GM21723 (cell line): ENCODE data around the gene COL15A1.

ENCODE experiments used
- ATAC-seq: cut with Tn5 transposase; IDR thresholded peaks from one replicate; pipeline ENCODE4 v1.9.1; 2021; ENCODE audit warnings: mild to moderate bottlenecking, moderate library complexity; ENCODE audit not compliant: unreplicated experiment

The COL15A1 gene

DNA sequence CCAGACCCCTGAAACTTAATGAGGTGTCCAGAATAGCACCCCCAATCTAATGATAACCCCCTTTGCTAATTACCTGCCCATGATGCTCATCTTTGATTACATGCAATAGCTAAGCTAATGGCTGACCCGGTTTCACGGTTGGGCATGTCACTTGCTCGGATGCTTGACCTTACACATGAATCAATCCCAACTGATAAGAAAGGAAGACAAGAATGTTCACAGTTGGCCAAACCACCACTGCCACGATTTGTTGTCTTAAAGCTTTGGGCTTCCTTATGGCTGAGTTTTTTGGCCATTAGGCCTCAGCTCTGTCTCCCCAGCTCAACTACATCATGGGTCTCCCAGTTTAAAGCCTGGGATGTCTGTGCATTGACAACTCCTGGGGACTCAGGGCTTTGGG lies 108.1 kb downstream of the COL15A1 start:
- ATAC-seq = no peak

DNA sequence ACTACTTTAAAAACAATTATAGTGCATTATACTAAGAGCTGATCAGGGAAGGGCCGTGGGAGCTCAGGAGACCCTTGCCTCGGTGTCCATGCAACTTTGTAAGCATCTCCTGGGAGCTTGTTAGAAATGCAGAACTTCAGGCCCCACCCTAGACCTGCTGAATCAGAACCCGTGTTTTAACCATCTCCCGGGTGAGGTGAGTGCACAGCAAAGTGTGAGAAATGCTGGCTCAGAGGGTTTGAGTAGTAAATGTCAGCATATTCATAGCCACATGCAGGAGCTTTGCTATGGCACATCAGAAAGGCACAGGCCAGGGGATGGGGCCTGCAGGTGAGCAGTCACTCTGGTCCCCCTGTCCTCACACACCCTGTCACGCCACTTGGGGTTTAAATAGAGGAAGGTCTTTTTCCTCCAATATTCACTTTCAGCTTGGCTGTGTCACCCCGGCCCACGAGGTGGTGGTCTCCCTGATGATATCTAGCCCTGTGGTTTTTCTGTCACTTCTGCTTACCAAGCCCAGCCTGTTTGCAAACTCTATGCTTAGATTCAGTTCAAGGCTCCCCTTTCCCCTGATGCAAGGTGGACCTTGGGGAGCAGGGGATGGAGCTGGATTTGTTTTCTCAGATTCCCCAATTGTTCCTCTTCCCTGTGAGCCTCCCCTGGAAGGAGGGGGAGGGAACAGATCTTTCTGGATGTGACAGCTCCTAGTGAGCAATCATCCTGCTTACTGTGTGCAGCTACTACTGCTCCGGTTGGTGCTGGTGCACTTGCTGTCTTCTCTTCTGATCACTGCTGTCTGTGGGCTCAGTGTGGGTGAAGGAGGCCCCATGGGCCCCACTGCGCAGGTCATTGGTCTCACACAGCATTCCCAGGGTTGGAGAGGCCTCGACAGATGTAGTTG lies 109.4 kb downstream of the COL15A1 start:
- ATAC-seq = no peak

DNA sequence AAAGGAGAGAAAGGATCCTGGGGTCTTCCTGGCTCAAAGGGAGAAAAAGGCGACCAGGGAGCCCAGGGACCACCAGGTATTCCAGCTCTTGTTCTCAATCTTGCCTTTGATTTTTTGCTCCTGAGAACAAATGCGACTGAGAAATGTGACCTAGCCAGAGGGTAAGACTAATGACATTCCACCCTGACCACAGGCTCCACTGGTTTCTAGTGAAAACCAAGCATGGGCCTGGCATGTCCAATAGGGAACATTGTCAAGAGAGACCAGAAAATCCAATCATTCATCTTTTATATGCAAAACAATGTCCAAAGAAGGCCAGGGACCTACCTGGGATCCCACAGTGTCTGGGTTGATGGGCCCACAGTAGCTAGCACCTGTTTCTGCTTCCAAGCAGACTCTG lies 110.9 kb downstream of the COL15A1 start:
- no peak for ATAC-seq

DNA sequence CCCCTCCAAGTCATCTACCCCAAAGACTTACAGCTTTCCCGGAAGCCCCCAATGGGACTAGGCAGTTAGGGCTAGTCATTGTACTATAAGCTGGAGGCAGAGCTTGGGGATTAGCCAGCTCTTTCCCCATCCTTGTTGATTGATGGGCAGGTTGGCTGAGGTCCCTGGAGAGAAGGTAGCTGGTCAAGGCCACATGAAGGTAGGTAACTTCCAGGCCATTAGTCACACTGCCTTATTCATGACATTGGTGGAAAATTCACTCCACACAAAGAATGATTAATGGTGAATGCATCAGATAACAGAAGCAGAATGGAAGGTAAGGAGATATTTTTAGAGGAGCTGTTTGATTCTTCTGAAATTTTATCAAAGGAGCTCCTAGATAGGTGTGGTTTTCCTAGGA lies 111.7 kb downstream of the COL15A1 start:
- no peak for ATAC-seq

DNA sequence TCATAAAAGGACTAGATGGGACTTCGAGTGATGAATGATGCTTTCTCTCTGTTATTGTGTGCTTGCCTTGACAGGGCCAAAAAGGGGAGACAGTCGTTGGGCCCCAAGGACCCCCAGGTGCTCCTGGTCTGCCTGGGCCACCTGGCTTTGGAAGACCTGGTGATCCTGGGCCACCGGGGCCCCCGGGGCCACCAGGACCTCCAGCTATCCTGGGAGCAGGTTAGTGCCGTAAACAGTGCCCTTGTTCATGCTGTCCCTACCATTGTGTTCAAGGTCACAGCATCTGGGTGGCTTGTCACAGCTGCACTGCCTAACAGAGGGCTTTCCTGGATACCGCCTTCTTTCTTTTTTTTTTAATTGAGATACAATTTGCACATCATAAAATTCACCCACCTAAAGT lies 112.5 kb downstream of the COL15A1 start:
- ATAC-seq = no peak

DNA sequence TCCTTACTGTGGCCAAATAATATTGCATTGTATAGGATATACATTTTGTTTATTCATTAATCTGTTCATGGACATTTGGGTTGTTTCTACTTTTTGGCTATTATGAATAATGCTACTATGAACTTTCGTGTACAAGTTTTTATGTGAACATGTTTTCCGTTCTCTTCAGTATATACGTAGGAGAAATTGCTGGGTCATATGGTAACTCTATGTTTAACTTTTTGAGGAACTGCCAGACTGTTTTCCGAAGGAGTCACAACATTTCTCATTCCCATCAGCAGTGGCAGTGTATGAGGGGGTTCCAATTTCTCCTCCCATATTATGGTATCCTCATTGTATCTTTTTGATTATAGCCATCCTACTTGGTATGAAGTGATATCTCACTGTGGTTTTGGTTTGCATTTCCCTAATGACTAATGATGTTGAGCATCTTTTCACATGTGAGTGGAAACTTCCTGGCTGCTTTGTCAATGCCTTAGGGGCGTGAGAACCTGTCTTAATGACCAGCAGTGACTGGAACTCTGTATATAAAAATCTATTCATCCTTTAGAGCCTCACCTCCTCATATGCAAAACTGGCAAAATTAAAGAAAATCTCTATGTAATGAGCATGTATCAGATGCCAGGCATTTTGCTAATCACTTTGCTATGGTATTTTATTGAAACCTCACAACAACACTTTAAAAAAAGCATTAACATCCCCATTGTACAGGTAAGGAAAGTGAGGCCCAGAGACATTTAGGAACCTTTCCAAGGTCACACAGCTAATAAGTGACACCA lies 113.4 kb downstream of the COL15A1 start:
- no peak for ATAC-seq

DNA sequence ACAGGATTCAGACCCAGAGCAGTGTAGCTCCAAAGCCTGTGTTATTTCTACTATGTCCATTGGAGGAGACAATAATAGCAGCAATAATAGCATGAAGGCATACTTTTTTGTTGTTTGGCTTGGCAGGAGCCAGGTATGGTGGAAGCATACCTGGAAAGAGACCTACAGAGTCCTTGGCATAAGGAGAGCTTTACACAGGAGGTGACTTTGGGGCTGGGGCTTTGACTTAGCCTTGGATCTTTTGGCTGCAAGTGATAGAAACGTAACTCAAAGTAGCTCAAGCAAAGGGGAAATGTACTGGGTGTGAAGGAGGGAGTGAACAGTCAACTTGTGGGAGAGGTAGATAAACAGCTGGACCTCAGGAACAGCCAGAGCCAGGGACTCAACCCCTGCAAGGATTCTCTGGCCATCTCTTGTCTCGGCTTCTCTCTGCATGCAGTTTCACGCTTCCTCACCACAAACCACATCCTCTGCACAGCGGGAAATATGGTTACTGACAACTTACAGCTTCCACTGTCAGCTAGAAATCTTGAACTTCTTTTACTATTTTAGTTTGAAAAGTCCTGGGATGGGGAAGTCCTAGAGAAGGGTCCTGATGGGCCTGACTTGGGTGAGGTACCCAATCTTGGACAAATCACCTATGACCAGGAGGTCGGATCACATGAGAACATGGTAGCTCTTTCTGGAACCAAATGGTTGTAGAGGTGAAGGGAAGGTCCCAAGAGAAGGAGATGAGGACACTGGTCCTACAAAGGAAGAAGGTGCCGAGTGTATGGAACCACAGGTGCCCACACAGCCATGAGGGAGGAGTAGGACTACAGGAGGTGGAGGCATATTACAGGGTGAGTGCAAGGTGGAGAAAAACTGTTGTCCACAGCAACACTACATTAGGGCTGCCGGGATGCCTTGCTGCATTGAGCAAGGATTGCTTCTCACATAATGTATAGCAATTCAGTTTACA lies 114.2 kb downstream of the COL15A1 start:
- ATAC-seq = peak; percentile 87

DNA sequence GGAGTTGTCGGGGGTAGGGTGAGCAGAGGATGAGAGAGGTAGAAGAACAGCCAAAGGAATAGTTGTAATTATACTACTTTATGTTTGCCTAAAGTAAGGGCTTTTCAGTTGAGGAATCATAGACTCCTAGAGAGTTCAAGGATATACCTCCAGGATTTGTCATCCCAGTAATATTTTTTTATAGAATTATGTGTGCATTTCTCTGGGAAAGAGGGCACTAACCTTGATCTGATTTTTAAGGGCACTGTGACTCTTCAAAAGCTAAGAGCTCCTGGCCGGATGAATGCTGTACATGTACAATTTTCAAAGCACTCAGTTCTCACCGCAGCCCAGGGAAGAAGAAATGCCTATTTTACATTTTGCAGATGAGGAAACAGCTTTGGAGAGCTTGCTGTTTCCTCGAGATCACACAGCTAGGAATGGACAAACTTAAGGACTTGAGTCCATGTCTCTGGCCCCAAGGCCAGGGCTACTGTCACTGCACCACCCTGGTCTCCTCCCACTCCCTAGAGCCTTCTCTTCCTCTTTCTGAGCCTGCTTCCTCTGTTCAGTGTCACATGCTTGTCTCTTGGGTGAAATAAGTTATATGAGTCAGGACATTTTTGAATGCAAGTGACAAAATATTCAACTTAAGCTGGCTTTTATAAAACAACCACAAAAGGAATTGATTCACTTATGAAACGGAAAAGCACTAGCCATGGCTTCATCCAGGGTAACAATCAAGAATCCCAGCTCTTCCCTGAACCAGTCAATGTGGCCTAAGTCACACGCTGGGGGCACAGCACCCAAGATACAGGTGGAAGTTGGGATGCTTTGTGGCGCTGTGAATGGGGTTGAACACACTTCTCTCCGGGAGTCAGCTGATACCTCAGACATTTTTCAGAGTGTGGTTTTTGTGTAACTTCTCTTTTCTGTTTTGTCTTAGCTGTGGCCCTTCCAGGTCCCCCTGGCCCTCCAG lies 115.5 kb downstream of the COL15A1 start:
- ATAC-seq = peak; percentile 72

DNA sequence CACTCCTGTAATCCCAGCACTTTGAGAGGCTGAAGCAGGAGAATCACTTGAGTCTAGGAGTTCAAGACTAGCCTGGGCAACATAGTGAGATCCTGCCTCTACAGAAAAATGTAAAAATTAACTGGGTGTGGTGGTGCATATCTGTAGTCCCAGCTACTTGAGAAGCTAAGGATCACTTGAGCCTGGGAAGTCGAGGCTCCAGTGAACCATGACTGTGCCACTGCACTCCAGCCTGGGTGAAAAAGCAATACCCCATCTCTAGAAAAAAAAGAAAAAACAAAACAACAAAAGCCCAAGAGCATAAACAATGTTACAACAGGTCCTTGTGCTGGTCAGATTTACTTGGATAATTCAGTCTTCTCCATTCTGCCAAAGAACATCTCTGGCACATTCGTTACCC lies 116.9 kb downstream of the COL15A1 start:
- no peak for ATAC-seq

DNA sequence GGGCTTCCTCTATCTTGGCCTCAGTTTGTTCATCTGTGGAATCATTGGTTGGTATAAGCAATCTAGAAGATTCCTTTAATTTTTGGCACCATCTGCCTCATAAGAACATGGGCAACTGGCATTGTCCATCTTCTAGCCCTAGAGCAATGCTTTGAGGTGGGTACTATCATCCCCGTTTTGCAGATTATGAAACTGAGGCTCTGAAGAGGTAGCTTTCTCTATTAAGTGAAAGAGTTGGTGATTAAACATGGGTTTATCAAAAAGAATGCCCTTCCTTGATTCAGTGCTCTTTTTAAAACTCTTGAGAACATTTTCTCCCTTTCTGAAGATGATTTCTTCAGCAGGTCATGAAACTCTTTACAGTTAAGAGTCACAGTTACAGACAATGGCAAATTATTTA lies 118.8 kb downstream of the COL15A1 start:
- no peak for ATAC-seq

DNA sequence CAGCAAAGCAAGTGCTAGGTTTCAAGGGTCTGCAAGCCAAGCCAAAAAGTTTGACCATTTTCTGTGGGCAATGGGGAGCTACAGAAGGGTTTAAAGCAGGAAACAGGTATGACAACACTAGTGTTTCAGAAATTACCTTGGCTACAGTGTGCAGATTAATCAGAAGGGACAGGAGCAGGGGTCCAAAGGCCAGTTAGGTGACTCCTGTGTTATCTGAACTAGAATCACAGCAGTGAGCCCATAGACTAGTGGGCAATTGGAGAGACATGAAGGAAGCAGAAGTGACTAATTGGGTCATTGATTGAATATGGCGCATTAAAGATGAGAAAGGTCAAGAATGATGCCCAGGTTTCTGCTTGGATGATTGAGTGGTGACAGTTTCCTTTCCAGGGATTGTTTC lies 119.8 kb downstream of the COL15A1 start:
- no peak for ATAC-seq

DNA sequence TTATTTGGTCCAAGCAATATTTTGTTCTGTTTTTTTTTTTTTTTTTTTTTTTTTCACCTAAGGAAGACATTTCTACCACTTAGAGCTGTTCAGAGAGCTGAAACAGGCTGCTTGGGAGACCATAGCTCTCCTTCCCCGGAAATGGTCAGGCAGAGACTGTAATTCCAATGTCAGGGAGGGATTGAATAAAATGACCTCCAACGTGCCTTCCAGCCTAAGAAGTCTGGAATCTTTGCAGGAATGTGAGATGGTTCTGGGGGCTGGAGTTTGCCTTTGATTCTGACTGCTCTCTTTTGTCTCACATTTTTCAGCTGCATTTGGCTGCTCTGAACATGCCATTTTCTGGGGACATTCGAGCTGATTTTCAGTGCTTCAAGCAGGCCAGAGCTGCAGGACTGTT lies 122.9 kb downstream of the COL15A1 start:
- ATAC-seq = no peak

DNA sequence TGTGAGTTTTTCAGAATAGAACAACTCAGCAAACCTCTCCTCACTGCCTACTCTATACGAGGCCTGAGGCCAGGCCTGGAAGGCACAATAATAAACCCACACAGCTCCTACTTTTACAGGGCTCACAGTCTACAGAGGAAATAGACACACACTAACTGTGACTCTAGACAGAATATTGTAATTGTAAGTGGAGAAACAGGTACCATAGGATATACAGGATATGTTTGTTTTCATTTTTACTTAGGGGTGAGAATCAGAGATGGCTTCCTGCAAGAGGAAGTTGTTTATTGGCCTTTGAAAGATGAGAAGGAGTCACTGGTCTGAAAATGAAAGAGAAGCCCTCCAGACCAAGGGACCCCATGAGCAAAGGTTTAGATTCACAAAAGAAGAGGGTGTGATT lies 125.4 kb downstream of the COL15A1 start:
- no peak for ATAC-seq

DNA sequence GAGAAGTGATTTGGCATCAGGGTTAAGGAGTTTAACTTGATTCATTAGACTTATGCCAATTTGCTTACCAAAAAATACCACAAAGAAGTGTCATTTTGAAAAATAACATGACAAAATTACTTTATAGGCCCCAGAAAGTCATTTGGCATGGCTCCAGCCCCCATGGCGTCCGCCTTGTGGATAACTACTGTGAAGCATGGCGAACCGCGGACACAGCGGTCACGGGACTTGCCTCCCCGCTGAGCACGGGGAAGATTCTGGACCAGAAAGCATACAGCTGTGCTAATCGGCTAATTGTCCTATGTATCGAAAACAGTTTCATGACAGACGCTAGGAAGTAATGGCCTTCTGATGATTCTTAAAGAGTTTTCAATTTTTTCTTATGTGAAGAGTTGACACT lies 125.8 kb downstream of the COL15A1 start:
- ATAC-seq = no peak

DNA sequence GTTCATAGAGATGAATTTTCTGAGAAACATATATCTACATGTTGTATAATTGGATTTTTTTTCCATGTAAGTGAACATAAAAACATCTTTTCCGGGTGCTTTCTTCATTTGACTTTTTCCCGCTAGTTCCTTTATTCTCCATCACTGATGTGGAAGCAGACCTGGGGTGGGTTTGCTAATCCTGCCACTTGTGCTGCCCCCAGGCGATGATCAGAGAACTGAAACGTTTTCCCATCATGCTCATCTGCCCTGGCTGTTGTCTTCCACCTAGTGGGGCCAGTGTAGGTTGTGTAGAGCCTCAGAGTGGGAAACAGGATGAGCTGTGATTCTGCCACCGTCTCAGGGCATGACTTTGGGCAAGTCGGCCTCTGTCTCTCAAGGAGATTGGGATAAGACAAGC lies 127.0 kb downstream of the COL15A1 start:
- no peak for ATAC-seq

DNA sequence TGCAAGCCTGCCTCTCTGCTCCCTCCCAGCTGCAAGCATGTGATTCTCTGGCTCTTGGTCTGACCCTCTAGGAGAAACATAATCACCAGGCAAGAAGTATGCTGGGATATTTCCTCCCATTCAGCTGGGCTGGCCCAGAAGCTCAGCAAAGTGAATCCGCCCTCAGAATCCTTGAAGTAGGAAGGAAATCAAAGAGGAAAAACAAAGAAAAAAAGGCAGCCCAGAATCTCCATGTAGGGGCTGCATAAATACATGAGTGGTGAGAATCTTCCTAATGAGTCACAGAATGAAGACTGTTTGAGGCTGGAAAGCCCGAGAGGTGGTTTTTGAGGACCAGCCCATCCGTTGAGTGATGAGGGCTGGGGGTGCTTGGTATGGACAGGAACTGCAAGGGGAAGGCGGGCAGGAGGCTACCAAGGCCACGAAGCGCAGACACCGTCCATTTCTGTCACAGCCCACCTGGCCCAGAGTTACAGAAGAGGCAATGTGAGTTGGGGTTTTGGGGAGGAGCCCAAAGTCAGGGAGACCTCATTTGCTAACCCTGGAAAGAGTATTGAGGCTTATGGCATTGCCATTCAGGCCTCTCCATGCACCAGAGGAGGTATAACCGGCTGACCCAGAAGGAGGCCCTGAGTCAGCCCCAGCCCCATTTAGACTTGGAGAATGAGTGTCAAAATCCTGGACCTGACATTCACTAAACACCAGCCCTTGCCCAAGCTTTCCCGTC lies 127.8 kb downstream of the COL15A1 start:
- no peak for ATAC-seq

DNA sequence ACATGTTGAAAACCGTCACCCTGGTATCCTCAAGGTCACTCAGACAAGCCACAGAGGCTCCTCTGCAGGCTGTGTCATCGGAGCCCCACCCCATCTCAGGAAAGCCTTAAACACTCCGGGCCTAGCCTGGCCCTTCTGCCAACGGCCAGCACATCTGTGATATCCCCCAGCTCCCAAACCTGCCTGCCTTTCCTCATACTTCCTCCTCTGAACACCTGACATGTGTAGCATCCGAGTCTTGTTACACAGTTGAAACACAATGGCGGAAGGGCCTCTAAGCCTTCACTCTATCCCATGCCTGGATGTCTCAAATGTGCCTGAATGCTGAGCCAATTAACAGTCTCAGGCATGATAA lies 128.3 kb downstream of the COL15A1 start:
- no peak for ATAC-seq

DNA sequence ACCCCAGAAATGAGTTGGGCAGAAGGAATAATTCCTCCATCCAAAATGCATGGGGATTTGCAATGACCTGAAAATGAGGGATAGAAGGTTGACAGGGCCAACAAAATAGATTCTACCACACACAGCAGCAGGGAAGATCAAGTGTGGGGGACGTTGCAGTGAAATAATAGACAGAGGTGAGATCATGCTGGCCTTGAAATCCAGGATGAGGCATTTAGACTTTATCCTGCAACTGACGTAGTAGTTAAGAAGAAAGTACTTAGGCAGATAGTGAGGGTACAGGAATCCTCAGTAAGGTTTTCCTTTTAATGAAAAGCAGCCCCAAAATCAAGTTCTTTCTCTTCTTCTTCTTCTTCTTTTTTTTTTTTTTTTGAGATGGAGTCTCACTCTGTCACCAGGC lies 129.6 kb downstream of the COL15A1 start:
- no peak for ATAC-seq
